Retina (tissue), 1 donor: ENCODE data around the gene RIIAD1.
"Not testable (repeated sequence)": the region's sequence is repeated elsewhere in the genome, so short reads cannot be mapped to it uniquely, and the experiment has no call there.

ENCODE experiments used
- DNase-seq: peaks from one replicate; pipeline ENCODE4 v3.0.0-alpha.2; 2016

Gene RIIAD1

DNA sequence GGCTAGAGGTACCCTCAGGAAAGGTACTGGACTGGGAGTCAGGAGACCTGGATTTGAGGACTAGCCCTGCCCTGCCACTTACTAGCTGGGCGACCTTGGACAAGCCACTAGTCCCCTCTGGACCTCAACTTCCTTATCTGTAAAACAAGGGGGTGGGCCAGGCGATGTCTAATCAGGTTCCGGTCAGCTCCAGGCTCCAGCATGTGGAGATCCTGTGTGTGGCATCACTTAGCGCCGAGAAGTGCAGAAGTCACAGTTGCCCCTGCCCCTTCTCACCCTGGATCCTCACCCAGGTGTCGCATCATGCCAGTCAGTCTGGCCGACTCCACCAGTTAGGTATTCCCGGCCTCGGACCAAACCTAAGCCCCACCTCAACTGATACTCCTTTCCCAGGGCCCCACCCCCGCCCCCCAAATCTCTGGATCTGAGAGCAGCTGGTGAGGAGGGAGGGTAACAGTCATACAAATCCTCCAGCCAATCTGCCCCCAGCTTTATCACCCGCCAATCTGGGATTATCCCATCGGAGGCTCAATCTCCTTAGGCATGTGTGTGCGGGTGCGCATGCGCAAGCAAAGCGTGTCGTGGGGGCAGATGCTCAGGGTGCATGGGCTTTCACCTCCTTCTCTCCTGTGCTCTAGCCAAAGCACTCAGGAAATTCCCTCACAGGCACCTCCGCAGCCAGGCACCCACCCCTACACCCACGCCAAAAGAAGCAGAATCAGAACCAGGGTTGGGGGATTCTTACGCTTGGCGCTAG lies 10.1 kb upstream of the RIIAD1 start:
- peak; percentile 44 for DNase-seq

DNA sequence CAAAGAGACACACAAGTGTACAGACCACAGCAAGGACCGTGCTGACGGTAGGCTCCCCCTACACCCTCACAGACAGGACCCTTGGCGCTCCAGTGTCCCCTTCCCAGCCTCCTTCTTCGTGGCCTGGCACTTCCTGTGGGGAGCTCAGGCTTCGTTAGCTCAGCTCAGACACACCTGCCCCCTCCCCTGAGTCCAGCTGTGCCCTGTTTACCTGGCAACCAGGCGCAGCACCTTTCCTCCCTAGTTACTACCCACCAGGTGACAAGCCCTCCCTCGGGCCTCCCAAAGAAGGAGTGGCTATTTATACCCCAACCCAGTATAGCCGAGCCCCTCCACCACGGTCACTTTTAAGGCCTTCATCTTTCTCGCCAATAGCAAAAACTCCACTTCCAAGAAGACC lies 9.4 kb upstream of the RIIAD1 start:
- no peak for DNase-seq

GRCh38 chr1:151713044-151713443 lies 8.3 kb upstream of the RIIAD1 start:
- no peak for DNase-seq

GRCh38 chr1:151713874-151714273 lies 7.4 kb upstream of the RIIAD1 start:
- DNase-seq = no peak

- DNase-seq = no peak
Observed at GRCh38 chr1:151714820-151715725, 6.2 kb upstream of the RIIAD1 start.

DNA sequence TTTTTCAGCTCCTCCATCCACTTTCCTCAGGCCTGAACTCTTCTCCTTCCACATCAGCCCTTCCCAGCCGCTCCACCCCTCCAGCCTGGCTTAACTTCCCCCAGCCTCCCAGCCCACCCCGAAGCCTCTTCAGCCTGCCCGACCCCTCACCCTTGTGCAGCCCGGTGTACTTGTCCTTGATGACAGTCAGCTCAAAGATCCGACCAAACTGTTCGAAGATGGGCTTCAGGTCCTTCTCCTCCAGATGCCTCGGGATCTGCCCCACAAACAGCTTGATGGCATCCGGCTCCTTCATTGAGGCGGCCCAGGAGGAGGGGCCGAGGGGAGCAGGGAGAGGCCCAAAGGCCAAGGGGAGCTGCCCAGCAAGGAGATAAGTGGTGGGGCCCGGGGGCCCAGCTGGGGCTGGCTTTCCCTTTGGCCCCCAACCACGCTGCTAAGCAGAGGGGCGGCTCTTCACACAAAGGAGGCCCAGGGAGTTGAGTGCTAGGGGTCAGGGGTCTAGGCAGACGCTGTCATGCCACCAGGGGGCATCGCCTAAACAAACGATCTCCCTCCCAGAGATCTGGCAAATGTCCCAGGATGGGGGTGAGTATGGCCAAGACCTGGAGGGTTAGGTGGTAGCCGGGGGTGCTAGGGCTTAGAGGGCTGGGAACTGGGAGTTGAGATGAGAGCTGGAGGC lies 5.5 kb upstream of the RIIAD1 start:
- peak; percentile 82 for DNase-seq

GRCh38 chr1:151716405-151716762 lies 4.9 kb upstream of the RIIAD1 start:
- DNase-seq = no peak

DNA sequence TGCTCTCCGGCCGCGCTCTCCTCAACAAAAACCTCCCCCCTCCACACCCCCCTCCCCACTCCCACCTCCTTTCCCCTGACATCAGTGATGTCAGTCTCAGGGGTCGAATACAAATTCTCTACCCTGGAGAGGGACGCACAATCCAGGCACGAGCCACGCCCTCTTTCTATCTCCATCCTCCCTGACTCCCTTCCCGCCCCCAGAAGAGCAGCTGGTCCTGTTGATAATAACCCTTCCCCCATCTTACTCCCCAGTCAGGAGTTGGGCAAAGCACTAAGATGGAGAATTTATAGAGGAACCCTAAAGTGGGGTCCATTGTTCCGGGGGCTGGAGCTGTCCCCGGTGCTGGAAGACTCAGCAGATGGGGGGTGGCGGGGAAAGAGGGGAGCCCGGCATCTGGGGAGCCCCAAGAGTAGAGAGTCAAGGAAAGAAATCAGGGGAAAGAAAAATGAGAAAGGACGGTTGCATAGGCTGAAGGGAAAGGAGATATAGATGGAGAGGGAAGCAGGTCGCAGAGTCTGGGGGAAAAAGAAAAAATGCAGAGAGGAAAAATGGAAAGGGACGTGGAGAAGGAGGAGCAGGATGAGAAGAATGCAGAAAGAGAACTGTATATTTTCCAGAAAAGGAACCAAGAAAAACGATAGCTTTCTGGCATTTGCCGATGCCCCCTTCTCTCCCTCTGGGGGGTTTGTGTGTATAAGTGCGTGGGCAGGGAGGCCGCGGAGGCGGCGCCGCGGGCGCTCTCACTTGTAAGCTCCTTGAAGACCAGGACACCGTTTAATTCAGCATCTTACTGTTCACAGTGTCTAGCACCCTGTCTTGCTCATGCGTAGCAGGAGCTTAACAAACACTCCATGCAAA lies 4.3 kb upstream of the RIIAD1 start, which contains the start of gene CELF3:
TSS of gene CELF3 (minus strand) at position 33 of the 861 bp plus-strand sequence. CDS start 783 bp downstream, outside the sequence.
- DNase-seq = peak; percentile 87

DNA sequence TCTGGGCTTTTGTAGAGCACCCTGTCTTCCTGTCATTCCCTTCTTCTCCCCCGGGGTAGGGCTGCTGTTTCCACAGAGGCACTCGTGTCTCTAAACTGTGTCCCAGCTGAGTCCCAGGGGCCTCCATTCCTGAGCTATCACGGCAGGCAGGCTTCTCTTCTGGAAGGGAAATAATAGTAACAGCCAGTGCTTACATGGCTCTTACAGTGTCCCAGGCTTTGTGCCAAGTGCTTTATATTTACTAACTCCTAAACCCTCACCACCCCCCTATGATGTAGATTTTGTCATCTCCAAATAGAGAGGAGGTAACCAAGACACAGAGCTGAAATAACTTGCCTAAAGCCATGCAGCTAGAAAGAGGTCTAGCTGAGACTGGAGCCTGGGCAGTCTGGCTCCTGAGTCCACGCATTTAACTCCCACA lies 3.3 kb upstream of the RIIAD1 start:
- no peak for DNase-seq

GRCh38 chr1:151718666-151719065 lies 2.7 kb upstream of the RIIAD1 start:
- no peak for DNase-seq

GRCh38 chr1:151720125-151720524 lies 1.2 kb upstream of the RIIAD1 start:
- DNase-seq = no peak

DNA sequence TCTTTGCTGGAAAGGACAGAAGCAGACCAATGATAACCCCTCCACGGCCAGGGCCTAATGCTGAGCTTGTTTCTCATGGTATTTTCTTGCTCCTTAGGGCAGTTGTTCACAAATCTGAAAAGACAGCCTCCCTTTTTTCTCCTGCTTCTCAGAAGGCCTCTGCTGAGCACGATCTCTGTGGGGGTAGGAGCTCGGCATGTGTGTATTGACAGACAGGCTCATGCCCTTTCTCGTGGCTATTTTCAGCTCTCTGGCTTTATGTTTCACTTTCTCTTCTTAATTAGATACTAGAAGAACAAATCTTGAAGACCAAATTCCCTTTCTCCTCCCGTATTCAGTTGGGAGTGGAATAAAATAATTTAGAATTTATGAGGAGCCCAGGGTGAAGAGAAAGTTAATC lies 768 bp upstream of the RIIAD1 start:
- no peak for DNase-seq

- no peak for DNase-seq
Observed at GRCh38 chr1:151721788-151722510, 627 bp downstream of the RIIAD1 start.

GRCh38 chr1:151723726-151724370 lies 2.5 kb downstream of the RIIAD1 start:
- DNase-seq = no peak

- DNase-seq = peak; percentile 51
Observed at GRCh38 chr1:151728151-151729054, 7.1 kb downstream of the RIIAD1 start.

- DNase-seq = no peak
Observed at GRCh38 chr1:151729157-151729965, 8.0 kb downstream of the RIIAD1 start.

- no peak for DNase-seq
Observed at GRCh38 chr1:151729966-151730291, 8.6 kb downstream of the RIIAD1 start.

DNA sequence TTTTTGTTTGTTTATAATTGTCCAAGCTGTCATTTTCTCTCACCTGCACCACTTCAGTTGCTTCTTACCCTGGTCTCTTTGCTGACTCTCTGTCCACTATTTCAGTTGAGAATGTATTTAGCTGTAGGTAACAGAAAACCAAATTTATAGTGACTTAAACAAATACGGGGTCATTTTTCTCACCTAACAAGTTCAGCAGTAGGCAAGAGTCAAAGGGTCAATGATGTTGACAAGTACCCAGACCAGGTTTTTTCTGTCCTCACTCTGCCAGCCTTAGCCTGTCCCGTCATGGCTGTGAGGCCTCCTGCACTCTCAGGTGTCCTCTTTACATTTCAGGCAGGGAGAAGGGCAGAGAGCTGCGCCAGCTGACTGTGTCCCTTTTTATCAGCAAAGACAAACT lies 11.8 kb downstream of the RIIAD1 start:
- DNase-seq = no peak

DNA sequence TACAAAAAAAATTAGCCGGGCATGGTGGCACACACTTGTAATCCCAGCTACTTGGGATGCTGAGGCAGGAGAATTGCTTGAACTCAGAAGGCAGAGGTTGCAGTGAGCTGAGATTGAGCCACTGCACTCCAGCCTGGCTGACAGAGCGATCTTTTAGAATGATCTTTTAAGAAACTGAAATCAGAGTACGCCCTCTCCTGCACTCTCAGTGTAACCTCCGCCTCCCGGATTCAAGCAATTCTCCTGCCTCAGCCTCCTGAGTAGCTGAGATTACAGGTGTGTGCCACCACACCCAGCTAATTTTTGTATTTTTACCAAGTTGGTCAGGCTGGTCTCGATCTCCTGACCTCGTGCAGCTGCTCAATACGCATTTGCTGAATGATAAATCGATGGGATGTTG lies 12.7 kb downstream of the RIIAD1 start:
- not testable (repeated sequence) for DNase-seq
